Ovary (tissue), 9 donors: ENCODE results near the gene CDH22. TPM values are rescaled to one million over a fixed set of nuclear protein-coding genes. Genes with fewer than 3 reads are reported as not detected.

Experiments used
- DNase-seq, 5 donors: peaks; one replicate each; pipeline ENCODE4 v3.0.0-alpha.2; 2019 to 2020
- H3K27ac ChIP-seq, 2 donors: fragments of 200-600 bp; one replicate each; pipeline versions ENCODE4 v1.5.1 to v1.8.0; 2019 to 2022
- H3K27me3 ChIP-seq: fragments of 200-600 bp; one replicate; pipeline ENCODE4 v1.8.0; 2022
- H3K36me3 ChIP-seq: fragments of 200-600 bp; sonication (generic); one replicate; pipeline ENCODE4 v1.5.1; 2019
- H3K4me1 ChIP-seq: one replicate; pipeline ENCODE4 v1.8.1; 2013; ENCODE audit warnings: mild to moderate bottlenecking, moderate library complexity; ENCODE audit not compliant: insufficient read depth
- H3K4me3 ChIP-seq: fragments of 200-600 bp; sonication (generic); one replicate; pipeline ENCODE4 v1.5.1; 2017
- H3K9me3 ChIP-seq, 2 donors: fragments of 200-600 bp in 1 of 2; sonication (generic) in 1 of 2; one replicate each; pipeline versions ENCODE4 v1.5.1 to v1.8.1; 2013 to 2019; ENCODE audit warnings: mild to moderate bottlenecking in 1 of 2, moderate library complexity in 1 of 2
- EP300 ChIP-seq: sonication (generic); formaldehyde crosslinking; IDR thresholded peaks from one replicate; pipeline ENCODE4 v1.6.1; 2017; ENCODE audit warnings: antibody characterized with exemption
- POLR2A ChIP-seq: fragments of 450-650 bp; IDR thresholded peaks from one replicate; pipeline ENCODE4 v1.6.1; 2017; ENCODE audit warnings: antibody characterized with exemption, mild to moderate bottlenecking, moderate library complexity
- WGBS, 3 donors: extraction: QIAGEN DNeasy Blood & Tissue Kit in 1 of 3; methylation state at CpG; one replicate each; pipeline versions ENCODE4 v1.1.5 to v1.1.7; 2013 to 2017; 5-methylcytosine and 5-hydroxymethylcytosine counted together
- intact Hi-C, 4 donors: fragments of 100-400 bp; cut with DNase I; formaldehyde crosslinking; loops; one replicate each; pipeline versions ENCODE4 v1.11.0 to v1.15.1; 2022 to 2023
- polyA plus RNA-seq, 2 donors: library from polyadenylated mRNA; stranded (reverse); fragments of 200-250 nt in 1 of 2; fragments of 350-450 nt in 1 of 2; fragmentation: Illumina TruSeq in 1 of 2; extraction: RNeasy Lipid Tissue Mini Kit (QIAGEN cat#74804) in 1 of 2; gene quantifications; one replicate each; pipeline ENCODE4 v1.2.3, GENCODE V29; 2013 to 2014
- total RNA-seq, 7 donors: library from RNA; depleted of rRNA in 2 of 7; stranded (reverse); fragments of >200 nt in 2 of 7; fragmentation: NEBNext Ultra II Directional in 3 of 7; extraction: Animal tissue kit (Norgen Biotek cat#: 25700) in 3 of 7; gene quantifications; one replicate each; pipeline versions ENCODE4 v1.1.0 to v1.2.4, GENCODE V29; 2016 to 2023
- TF ChIP-seq, protein P1 (sequence below), 3 donors: fragments of 450-650 bp in 2 of 3; fragments of 200-600 bp in 1 of 3; IDR thresholded peaks; one replicate each; pipeline versions ENCODE4 v1.5.1 to v1.8.0; 2016 to 2022; ENCODE audit warnings: antibody characterized with exemption in 3 of 3, mild to moderate bottlenecking in 1 of 3
- donor health status: DM: no; HTN: no; CAD: no; lungs with moderate emphysema.
- donor health status: DM: no; HTN: no; CAD: no.
- donor health status: Bipolar disorder and iron deficiency.
- donor health status: DM: yes; HTN: yes; CAD: no.
- donor health status: DM: no; HTN: no; CAD: no.
- donor health status: DM: yes; HTN: yes; CAD: no.

CDH22 gene
- total and polyA plus RNA-seq, 9 donors = 0.10 to 1.5 (median 0.36) TPM

DNA sequence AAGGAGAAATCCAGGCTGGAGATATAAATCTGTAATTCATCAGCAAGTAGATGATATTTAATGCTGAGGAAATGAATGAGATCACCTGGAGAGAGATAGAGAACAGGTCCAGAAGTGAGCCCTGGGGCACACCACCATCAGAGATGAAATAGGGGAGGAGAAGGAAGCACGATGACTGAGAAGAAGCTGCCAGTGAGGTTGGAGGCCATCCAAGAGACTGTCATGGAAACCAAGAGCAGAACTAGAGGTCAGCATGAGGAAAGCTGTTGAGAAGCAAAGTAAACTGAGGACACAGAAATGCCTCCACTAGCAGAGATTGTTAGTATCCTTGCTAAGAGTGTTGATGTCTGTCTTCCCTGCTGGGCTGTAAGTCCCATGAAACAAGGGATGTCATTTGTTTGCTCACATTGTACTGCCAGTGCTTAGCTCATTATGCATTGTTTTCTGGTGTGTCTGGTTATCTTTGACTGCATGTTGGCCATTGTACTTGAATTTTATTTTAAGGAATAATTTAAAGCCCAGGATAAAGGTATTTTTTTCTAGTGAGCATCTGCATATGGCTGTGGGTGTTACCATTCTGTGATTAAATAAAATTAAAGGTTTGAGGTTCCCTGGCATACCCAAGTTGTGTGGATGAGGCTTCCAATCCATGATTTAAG lies 35.8 kb downstream of the CDH22 start:
- no peak overlapping the region for H3K4me3 ChIP-seq
- no peaks in the 10 kb centered on the region for H3K4me1 ChIP-seq
- DNase-seq = no peak
- H3K9me3 ChIP-seq = no peaks in the 10 kb centered on the region
- no peaks in the 10 kb centered on the region for H3K27me3 ChIP-seq
- 24 to 41% (median 29%) methylated on average over 1 of the region's 1 CpG for WGBS, 3 donors
- TF ChIP-seq, protein P1, sequence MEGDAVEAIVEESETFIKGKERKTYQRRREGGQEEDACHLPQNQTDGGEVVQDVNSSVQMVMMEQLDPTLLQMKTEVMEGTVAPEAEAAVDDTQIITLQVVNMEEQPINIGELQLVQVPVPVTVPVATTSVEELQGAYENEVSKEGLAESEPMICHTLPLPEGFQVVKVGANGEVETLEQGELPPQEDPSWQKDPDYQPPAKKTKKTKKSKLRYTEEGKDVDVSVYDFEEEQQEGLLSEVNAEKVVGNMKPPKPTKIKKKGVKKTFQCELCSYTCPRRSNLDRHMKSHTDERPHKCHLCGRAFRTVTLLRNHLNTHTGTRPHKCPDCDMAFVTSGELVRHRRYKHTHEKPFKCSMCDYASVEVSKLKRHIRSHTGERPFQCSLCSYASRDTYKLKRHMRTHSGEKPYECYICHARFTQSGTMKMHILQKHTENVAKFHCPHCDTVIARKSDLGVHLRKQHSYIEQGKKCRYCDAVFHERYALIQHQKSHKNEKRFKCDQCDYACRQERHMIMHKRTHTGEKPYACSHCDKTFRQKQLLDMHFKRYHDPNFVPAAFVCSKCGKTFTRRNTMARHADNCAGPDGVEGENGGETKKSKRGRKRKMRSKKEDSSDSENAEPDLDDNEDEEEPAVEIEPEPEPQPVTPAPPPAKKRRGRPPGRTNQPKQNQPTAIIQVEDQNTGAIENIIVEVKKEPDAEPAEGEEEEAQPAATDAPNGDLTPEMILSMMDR (IDR thresholded peaks at IDR 0.05) = no peak
- TF ChIP-seq POLR2A = no peak
- TF ChIP-seq EP300 = no peak
- intact Hi-C loops = no loop called here
- H3K27ac ChIP-seq = no peak overlapping the region
- no peaks in the 10 kb centered on the region for H3K36me3 ChIP-seq

DNA sequence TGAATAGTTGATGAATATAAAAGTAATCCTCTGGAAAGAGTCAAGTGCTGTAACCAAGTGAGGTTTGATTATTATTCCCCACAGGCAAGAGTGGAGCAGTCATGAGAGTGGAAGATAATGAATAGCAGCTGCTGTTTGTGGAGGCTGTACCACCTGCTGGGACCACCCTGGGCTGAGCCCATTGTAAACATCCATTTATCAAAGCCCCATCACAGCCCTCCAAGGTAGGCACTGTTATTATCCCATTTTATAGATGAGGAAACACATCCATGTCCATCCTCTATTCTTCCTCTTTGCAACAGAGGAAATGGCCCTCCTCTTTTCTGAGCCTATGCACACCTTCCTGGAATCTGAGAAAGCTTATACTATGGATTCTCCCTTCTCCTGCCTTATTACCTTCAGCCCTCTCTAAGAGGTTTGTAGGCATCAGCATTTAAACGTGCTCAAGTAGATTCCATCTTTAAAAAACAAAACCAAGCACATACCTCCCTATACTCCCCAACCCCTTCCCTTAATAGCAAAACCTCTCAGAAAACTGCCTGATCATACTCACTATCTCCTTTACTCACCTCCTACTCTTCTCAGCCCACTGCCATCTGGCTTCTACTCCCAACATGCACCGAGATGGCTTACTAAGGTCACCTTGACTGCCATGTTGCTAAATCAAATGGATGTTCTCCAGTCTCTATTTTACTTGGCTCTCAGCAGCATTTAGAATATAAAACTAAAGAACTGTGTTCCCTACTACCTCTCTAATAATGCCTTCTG lies 37.1 kb downstream of the CDH22 start:
- TF ChIP-seq POLR2A (no peak), EP300 (no peak)
- TF ChIP-seq, protein P1 (IDR thresholded peaks at IDR 0.05) = no peak
- 32 to 45% (median 36%) methylated on average over 2 of the region's 2 CpGs for WGBS, 3 donors
- Histone ChIP-seq H3K9me3 (no peaks in the 10 kb centered on the region), H3K4me3 (no peak overlapping the region), H3K27me3 (no peaks in the 10 kb centered on the region), H3K27ac (no peak overlapping the region), H3K4me1 (no peaks in the 10 kb centered on the region), H3K36me3 (no peaks in the 10 kb centered on the region)
- DNase-seq = no peak
- intact Hi-C loops = no loop called here

DNA sequence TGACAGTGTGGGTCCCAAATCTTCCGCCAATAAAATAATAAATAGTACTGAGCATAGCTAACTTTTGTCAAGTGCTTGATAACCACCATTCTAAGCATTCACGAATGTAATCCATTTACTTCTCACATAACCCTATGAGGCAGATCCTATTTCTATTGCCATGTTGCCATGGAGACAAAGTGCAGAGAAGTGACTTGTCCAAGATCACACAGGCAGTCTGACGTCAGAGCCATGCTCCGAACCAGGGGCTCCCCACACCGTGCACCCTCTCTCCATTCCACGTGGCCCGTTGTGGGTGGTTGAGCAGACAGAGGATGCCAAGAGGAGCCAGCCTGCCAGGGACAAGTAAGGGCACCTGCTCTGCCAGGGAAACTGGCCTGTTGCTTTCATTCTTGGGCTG lies 38.9 kb downstream of the CDH22 start:
- 69 to 85% (median 75%) methylated on average over 7 of the region's 7 CpGs for WGBS, 3 donors

DNA sequence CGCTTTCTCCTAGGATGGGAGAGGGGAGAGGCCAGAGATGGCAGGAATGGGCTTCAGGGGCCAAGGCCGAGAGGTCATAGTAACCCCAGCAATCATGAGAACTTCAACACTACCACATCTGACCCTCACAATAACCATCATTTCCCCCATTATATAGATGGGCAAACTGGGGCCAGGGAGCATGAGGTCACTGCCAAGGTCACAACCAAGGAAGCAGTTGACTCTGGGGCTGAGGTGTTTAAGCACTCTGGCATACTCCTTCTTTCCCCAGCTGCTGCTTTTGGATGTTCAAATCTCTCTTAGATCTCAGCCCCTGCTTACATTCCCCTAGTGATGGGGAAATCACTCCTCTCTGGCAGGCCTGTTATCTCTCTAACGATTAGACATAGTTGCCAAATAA lies 39.6 kb downstream of the CDH22 start:
- 60 to 62% (median 61%) methylated on average over 3 of the region's 3 CpGs for WGBS, 3 donors
- no peak for DNase-seq
- no peak for TF ChIP-seq POLR2A
- TF ChIP-seq, protein P1 (IDR thresholded peaks at IDR 0.05) = no peak
- TF ChIP-seq EP300 = no peak
- Histone ChIP-seq H3K4me3 (no peak overlapping the region), H3K9me3 (no peaks in the 10 kb centered on the region), H3K4me1 (no peaks in the 10 kb centered on the region), H3K27me3 (no peaks in the 10 kb centered on the region), H3K27ac (no peak overlapping the region), H3K36me3 (no peaks in the 10 kb centered on the region)
- intact Hi-C loops = no loop called here

More for the DNA sequence above, 38.9 kb downstream of the CDH22 start:
- no peaks in the 10 kb centered on the region for H3K4me1 ChIP-seq
- no peak overlapping the region for H3K4me3 ChIP-seq
- no peaks in the 10 kb centered on the region for H3K9me3 ChIP-seq
- no peaks in the 10 kb centered on the region for H3K36me3 ChIP-seq
- H3K27me3 ChIP-seq = no peaks in the 10 kb centered on the region
- no peak overlapping the region for H3K27ac ChIP-seq
- no peak for TF ChIP-seq POLR2A
- TF ChIP-seq, protein P1 (IDR thresholded peaks at IDR 0.05) = no peak
- no peak for TF ChIP-seq EP300
- intact Hi-C loops = no loop called here
- DNase-seq = no peak
